Stimulated activated CD4-positive, alpha-beta T cell treated with anti-CD3 and anti-CD28 coated beads, Interleukin-4, amount 100 ng/mL, for 1 hour (primary cell): Measurements from ENCODE around the gene MVB12B.

ENCODE experiments used
- DNase-seq: peaks from one replicate; pipeline ENCODE4 v3.0.0-alpha.2; 2020

The MVB12B gene

GRCh38 chr9:126363847-126364671 lies 37.4 kb downstream of the MVB12B start:
- no peak for DNase-seq

- no peak for DNase-seq
Observed at GRCh38 chr9:126365780-126366179, 39.2 kb downstream of the MVB12B start.

GRCh38 chr9:126366366-126367011 lies 39.9 kb downstream of the MVB12B start:
- DNase-seq: no peak

GRCh38 chr9:126367139-126367538 lies 40.5 kb downstream of the MVB12B start:
- DNase-seq: no peak

GRCh38 chr9:126367616-126368015 lies 41.0 kb downstream of the MVB12B start:
- no peak for DNase-seq

GRCh38 chr9:126368020-126368419 lies 41.4 kb downstream of the MVB12B start:
- DNase-seq: no peak

GRCh38 chr9:126371007-126371870 lies 44.6 kb downstream of the MVB12B start:
- no peak for DNase-seq

GRCh38 chr9:126372716-126373115 lies 46.1 kb downstream of the MVB12B start:
- DNase-seq: no peak

- no peak for DNase-seq
Observed at GRCh38 chr9:126373241-126373640, 46.6 kb downstream of the MVB12B start.

- no peak for DNase-seq
Observed at GRCh38 chr9:126374366-126374781, 47.7 kb downstream of the MVB12B start.

- DNase-seq: no peak
Observed at GRCh38 chr9:126375386-126375785, 48.8 kb downstream of the MVB12B start.

- no peak for DNase-seq
Observed at GRCh38 chr9:126376311-126377175, 49.9 kb downstream of the MVB12B start.

GRCh38 chr9:126377176-126377509 lies 50.5 kb downstream of the MVB12B start:
- DNase-seq: no peak

GRCh38 chr9:126377536-126377935 lies 50.9 kb downstream of the MVB12B start:
- no peak for DNase-seq

- DNase-seq: no peak
Observed at GRCh38 chr9:126378761-126379160, 52.1 kb downstream of the MVB12B start.

- no peak for DNase-seq
Observed at GRCh38 chr9:126379661-126380360, 53.2 kb downstream of the MVB12B start.

- no peak for DNase-seq
Observed at GRCh38 chr9:126380447-126380846, 53.8 kb downstream of the MVB12B start.

GRCh38 chr9:126381195-126381594 lies 54.6 kb downstream of the MVB12B start:
- DNase-seq: no peak

GRCh38 chr9:126383406-126384046 lies 56.9 kb downstream of the MVB12B start:
- DNase-seq: no peak

- no peak for DNase-seq
Observed at GRCh38 chr9:126384926-126385325, 58.3 kb downstream of the MVB12B start.

- no peak for DNase-seq
Observed at GRCh38 chr9:126386088-126386487, 59.5 kb downstream of the MVB12B start.
